ENCODE data around the gene PLCB1.

DNA sequence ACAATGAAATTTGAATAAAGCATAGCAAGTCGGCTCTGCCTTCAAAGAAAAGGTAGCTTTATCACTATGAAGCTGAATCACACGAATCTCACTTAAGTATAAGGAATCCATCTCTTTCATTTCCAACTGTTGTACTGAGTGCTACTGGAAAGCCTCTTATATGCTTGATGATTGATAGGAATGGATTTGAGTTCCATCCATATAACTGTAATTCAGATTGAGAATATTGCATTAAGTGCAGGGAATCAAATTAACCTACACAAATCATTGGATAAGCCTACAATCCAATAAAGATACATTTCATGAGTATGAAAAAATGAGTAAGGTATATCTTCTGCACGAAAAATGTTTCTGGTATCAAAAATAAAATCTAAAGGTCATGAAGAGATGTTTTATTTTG lies 492.0 kb downstream of the PLCB1 start:
- no peak for TF ChIP-seq POLR2AphosphoS5 (IDR thresholded peaks at IDR 0.05; ENCODE audit: low read length)
- no peak for TF ChIP-seq EZH2 (IDR thresholded peaks at IDR 0.05; ENCODE audit: borderline replicate concordance, control insufficient read depth, low read depth, low read length)
- TF ChIP-seq TAF1 (IDR thresholded peaks at IDR 0.05; ENCODE audit: borderline replicate concordance, low read depth, low read length), result no peak
- no peak for TF ChIP-seq GABPA (IDR thresholded peaks at IDR 0.05; ENCODE audit: low read depth)
- TF ChIP-seq, protein P1, sequence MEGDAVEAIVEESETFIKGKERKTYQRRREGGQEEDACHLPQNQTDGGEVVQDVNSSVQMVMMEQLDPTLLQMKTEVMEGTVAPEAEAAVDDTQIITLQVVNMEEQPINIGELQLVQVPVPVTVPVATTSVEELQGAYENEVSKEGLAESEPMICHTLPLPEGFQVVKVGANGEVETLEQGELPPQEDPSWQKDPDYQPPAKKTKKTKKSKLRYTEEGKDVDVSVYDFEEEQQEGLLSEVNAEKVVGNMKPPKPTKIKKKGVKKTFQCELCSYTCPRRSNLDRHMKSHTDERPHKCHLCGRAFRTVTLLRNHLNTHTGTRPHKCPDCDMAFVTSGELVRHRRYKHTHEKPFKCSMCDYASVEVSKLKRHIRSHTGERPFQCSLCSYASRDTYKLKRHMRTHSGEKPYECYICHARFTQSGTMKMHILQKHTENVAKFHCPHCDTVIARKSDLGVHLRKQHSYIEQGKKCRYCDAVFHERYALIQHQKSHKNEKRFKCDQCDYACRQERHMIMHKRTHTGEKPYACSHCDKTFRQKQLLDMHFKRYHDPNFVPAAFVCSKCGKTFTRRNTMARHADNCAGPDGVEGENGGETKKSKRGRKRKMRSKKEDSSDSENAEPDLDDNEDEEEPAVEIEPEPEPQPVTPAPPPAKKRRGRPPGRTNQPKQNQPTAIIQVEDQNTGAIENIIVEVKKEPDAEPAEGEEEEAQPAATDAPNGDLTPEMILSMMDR (IDR thresholded peaks at IDR 0.05 in 2 of 3, conservative IDR thresholded peaks at IDR 0.05 in 1 of 3; ENCODE audit: control insufficient read depth in 2 of 3, extremely low read depth in 1 of 3, insufficient read depth in 1 of 3, low read depth in 3 of 3, low read length in 3 of 3), result no peak
- no peak for TF ChIP-seq YY1 (IDR thresholded peaks at IDR 0.05; ENCODE audit: low read depth, low read length)
- no peak for TF ChIP-seq STAT3 (IDR thresholded peaks at IDR 0.05; ENCODE audit: low read depth, low read length)
- no peak for TF ChIP-seq CHD2 (IDR thresholded peaks at IDR 0.05; ENCODE audit: borderline replicate concordance, low read depth, low read length)
- no peak for TF ChIP-seq CBX5 (IDR thresholded peaks at IDR 0.05; ENCODE audit: low read depth)
- TF ChIP-seq, protein P2, sequence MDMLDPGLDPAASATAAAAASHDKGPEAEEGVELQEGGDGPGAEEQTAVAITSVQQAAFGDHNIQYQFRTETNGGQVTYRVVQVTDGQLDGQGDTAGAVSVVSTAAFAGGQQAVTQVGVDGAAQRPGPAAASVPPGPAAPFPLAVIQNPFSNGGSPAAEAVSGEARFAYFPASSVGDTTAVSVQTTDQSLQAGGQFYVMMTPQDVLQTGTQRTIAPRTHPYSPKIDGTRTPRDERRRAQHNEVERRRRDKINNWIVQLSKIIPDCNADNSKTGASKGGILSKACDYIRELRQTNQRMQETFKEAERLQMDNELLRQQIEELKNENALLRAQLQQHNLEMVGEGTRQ (IDR thresholded peaks at IDR 0.05; ENCODE audit: borderline replicate concordance, low read depth, low read length), result no peak
- no peak for TF ChIP-seq RAD21 (IDR thresholded peaks at IDR 0.05; ENCODE audit: insufficient read depth, low read depth, low read length)
- no peak for TF ChIP-seq RB1 (IDR thresholded peaks at IDR 0.05; ENCODE audit: borderline replicate concordance)
- no peak for TF ChIP-seq TCF12 (IDR thresholded peaks at IDR 0.05; ENCODE audit: low read depth, low read length)
